ENCODE results near the gene CDH13.

DNA sequence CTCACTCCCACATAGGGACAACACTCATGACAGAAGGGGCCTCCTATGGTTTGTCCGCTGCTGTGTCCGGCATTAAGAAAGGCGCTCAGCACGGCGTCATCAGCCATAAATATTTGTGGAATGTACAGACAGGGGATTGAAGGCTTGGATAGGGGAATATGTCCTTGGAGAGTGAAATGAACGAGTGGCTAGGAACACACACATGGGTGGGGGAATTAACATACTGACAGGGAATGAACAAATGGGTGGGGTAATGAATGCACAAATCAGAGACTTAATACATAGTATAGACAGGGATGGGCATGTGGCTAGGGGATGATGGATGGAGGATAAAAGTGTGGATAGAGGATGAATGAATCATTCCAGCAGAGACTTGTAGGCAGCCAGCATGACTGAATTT, 1027.0 kb downstream of the CDH13 start:
- TF ChIP-seq, protein P1, sequence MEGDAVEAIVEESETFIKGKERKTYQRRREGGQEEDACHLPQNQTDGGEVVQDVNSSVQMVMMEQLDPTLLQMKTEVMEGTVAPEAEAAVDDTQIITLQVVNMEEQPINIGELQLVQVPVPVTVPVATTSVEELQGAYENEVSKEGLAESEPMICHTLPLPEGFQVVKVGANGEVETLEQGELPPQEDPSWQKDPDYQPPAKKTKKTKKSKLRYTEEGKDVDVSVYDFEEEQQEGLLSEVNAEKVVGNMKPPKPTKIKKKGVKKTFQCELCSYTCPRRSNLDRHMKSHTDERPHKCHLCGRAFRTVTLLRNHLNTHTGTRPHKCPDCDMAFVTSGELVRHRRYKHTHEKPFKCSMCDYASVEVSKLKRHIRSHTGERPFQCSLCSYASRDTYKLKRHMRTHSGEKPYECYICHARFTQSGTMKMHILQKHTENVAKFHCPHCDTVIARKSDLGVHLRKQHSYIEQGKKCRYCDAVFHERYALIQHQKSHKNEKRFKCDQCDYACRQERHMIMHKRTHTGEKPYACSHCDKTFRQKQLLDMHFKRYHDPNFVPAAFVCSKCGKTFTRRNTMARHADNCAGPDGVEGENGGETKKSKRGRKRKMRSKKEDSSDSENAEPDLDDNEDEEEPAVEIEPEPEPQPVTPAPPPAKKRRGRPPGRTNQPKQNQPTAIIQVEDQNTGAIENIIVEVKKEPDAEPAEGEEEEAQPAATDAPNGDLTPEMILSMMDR (IDR thresholded peaks at IDR 0.05; ENCODE audit: borderline replicate concordance, extremely low read depth, low read length, poor library complexity, severe bottlenecking), result no peak
- TF ChIP-seq EZH2 (IDR thresholded peaks at IDR 0.05; ENCODE audit: borderline replicate concordance, low read depth, low read length, severe bottlenecking), result no peak
